ENCODE results near the gene PRKAG2.

DNA sequence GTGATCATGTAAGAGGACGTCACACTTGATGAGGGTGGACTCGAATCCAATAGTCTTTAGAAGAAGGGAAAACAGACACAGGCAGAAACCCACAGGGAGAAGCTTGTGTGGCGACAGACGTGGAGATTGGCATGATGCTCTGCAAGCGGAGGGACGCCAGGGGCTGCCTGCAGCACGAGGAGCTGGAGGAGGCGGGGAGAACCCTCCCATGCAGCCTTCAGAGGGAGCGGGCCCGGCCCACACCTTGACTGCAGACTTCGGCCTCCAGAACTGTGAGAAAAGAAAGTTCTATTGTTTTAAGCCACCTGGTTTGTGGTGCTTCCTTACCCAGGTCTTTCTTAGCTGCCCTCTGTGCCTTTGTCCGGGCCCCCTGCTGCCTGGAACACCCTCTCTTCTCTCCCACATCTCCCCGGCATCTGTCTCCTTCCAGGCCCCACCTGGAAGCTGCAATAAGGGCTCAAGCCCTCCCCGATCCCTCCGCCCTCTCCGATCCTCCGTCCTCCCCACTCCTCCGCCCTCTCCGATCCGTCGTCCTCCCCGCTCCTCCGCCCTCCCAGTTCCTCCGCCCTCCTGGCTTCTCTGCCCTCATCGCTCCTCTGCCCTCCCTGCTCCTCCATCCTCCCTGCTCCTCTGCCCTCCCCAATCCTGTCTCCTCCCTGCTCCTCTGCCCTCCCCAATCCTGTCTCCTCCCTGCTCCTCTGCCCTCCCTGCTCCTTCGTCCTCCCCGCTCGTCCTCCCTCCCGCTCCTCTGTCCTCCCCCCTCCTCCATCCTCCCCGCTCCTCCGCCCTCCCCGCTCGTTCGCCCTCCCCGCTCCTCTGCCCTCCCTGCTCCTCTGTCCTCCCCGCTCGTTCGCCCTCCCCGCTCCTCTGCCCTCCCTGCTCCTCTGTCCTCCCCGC is 17.4 kb upstream of the PRKAG2 start:
- TF ChIP-seq CTCF (IDR thresholded peaks at IDR 0.05) (no peak), POLR2A (IDR thresholded peaks at IDR 0.05) (no peak)

All from lower leg skin (tissue), 3 donors.